ENCODE results near the gene ATP6V1B1. TPM values are rescaled to one million over a fixed set of nuclear protein-coding genes. Genes with fewer than 3 reads are reported as not detected.

ATP6V1B1 gene
- total and polyA plus RNA-seq, 9 of the 15 experiments (the other 6 are each of a cell fraction or from before 2014, with no cell fraction given): not detected

- no peak for TF ChIP-seq RERE (CRISPR knock-in tag; IDR thresholded peaks at IDR 0.05; ENCODE audit: borderline replicate concordance)
- TF ChIP-seq FOSL1 (tag; conservative IDR thresholded peaks at IDR 0.05): no peak
- no peak for TF ChIP-seq NCOA4 (IDR thresholded peaks at IDR 0.05; ENCODE audit: partially characterized antibody)
- TF ChIP-seq THRAP3 (IDR thresholded peaks at IDR 0.05; ENCODE audit: borderline replicate concordance): no peak
- no peak for TF ChIP-seq ZNF253 (CRISPR knock-in tag; conservative IDR thresholded peaks at IDR 0.05)
- TF ChIP-seq ZNF830 (CRISPR knock-in tag; IDR thresholded peaks at IDR 0.05): no peak
- TF ChIP-seq, protein P1, sequence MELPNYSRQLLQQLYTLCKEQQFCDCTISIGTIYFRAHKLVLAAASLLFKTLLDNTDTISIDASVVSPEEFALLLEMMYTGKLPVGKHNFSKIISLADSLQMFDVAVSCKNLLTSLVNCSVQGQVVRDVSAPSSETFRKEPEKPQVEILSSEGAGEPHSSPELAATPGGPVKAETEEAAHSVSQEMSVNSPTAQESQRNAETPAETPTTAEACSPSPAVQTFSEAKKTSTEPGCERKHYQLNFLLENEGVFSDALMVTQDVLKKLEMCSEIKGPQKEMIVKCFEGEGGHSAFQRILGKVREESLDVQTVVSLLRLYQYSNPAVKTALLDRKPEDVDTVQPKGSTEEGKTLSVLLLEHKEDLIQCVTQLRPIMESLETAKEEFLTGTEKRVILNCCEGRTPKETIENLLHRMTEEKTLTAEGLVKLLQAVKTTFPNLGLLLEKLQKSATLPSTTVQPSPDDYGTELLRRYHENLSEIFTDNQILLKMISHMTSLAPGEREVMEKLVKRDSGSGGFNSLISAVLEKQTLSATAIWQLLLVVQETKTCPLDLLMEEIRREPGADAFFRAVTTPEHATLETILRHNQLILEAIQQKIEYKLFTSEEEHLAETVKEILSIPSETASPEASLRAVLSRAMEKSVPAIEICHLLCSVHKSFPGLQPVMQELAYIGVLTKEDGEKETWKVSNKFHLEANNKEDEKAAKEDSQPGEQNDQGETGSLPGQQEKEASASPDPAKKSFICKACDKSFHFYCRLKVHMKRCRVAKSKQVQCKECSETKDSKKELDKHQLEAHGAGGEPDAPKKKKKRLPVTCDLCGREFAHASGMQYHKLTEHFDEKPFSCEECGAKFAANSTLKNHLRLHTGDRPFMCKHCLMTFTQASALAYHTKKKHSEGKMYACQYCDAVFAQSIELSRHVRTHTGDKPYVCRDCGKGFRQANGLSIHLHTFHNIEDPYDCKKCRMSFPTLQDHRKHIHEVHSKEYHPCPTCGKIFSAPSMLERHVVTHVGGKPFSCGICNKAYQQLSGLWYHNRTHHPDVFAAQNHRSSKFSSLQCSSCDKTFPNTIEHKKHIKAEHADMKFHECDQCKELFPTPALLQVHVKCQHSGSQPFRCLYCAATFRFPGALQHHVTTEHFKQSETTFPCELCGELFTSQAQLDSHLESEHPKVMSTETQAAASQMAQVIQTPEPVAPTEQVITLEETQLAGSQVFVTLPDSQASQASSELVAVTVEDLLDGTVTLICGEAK (IDR thresholded peaks at IDR 0.05): no peak
- TF ChIP-seq, protein P1 (CRISPR knock-in tag; IDR thresholded peaks at IDR 0.05): no peak
- TF ChIP-seq CGGBP1 (CRISPR knock-in tag; IDR thresholded peaks at IDR 0.05): no peak
- no peak for TF ChIP-seq PCBP1 (IDR thresholded peaks at IDR 0.05; ENCODE audit: low read depth, low read length, poor library complexity, severe bottlenecking)
- TF ChIP-seq TAF7 (tag; IDR thresholded peaks at IDR 0.05): no peak
- no peak for TF ChIP-seq GABPB1 (CRISPR knock-in tag; IDR thresholded peaks at IDR 0.05)
- TF ChIP-seq FOXJ2 (tag; IDR thresholded peaks at IDR 0.05): no peak
Observed at GRCh38 chr2:70994699-70995425, 59.2 kb downstream of the ATP6V1B1 start, which contains the start of gene TEX261 (continued).
